MCF 10A (cell line): ENCODE results near the gene ADGRL3. TPM values are rescaled to one million over a fixed set of nuclear protein-coding genes. Genes with fewer than 3 reads are reported as not detected.
A peak's percentile ranks its signal among the peaks of the same experiment; 100 is the strongest.

Experiments
- BruUV-seq: library from RNA; stranded (reverse); fragments of 400-500 nt; replicated peaks from 2 replicates; lab custom pipeline; 2021; lab: Mats Ljungman, UMichigan
- CTCF ChIA-PET: fragments of 300-600 bp; sonication (Branson Sonifier 250); formaldehyde crosslinking; extraction: SDS; loops from one replicate; lab custom pipeline; 2021; ENCODE audit warnings: antibody characterized with exemption, inconsistent platforms; lab: Yijun Ruan, JAX
- POLR2A ChIA-PET: fragments of 300-600, 350-650 bp; sonication (Branson Sonifier 250); formaldehyde crosslinking; extraction: SDS; loops from one replicate; lab custom pipeline; 2020; ENCODE audit warnings: antibody characterized with exemption, inconsistent platforms; lab: Yijun Ruan, JAX
- DNase-seq: peaks from one replicate; pipeline ENCODE4 v3.0.0-alpha.2; 2018; ENCODE audit not compliant: unreplicated experiment
- H3K27ac Mint-ChIP-seq: one replicate; pipeline ENCODE4 v1.8.0; 2022; ENCODE audit warnings: mild to moderate bottlenecking, low read depth, mixed read lengths; ENCODE audit not compliant: unreplicated experiment
- H3K27me3 Mint-ChIP-seq: one replicate; pipeline ENCODE4 v1.8.0; 2022; ENCODE audit warnings: mixed read lengths; ENCODE audit not compliant: insufficient read depth, unreplicated experiment
- H3K36me3 Mint-ChIP-seq: one replicate; pipeline ENCODE4 v1.8.0; 2022; ENCODE audit warnings: mild to moderate bottlenecking, moderate library complexity, mixed read lengths; ENCODE audit not compliant: insufficient read depth, unreplicated experiment
- H3K4me1 Mint-ChIP-seq: one replicate; pipeline ENCODE4 v1.8.0; 2022; ENCODE audit warnings: mixed read lengths; ENCODE audit not compliant: insufficient read depth, unreplicated experiment
- H3K4me3 Mint-ChIP-seq: one replicate; pipeline ENCODE4 v1.8.0; 2022; ENCODE audit warnings: mild to moderate bottlenecking, moderate library complexity, mixed read lengths; ENCODE audit not compliant: unreplicated experiment
- H3K9me3 Mint-ChIP-seq: one replicate; pipeline ENCODE4 v1.8.0; 2022; ENCODE audit warnings: mixed read lengths; ENCODE audit not compliant: unreplicated experiment
- CTCF ChIP-seq: fragments of 200-600 bp; IDR thresholded peaks from one replicate; pipeline ENCODE4 v1.8.0; 2022; ENCODE audit warnings: antibody characterized with exemption, mild to moderate bottlenecking; ENCODE audit not compliant: unreplicated experiment
- intact Hi-C: fragments of 100-400 bp; cut with micrococcal nuclease; formaldehyde crosslinking; loops from 2 replicates; pipeline ENCODE4 v1.14.1; 2022
- total RNA-seq: library from RNA; stranded (reverse); gene quantifications from 2 replicates; pipeline ENCODE4 v1.2.3, GENCODE V29; 2022

ADGRL3 gene
- total RNA-seq, 1 experiment from 2014 or later = 3.6 TPM

GRCh38 chr4:61493470-61493869 lies 293.3 kb downstream of the ADGRL3 start:
- H3K4me3 Mint-ChIP-seq = no peak overlapping the region
- H3K4me1 Mint-ChIP-seq = peaks cover 8% of the 10 kb centered on the region
- TF ChIP-seq CTCF = no peak
- DNase-seq = no peak
- H3K27ac Mint-ChIP-seq = no peak overlapping the region
- ChIA-PET CTCF (no interaction called here), POLR2A (no interaction called here)
- H3K9me3 Mint-ChIP-seq = no peaks in the 10 kb centered on the region
- no peaks in the 10 kb centered on the region for H3K36me3 Mint-ChIP-seq
- no peaks in the 10 kb centered on the region for H3K27me3 Mint-ChIP-seq
- no TSS peak for BruUV-seq
- intact Hi-C loops = no loop called here

GRCh38 chr4:61500883-61501282 lies 300.8 kb downstream of the ADGRL3 start:
- no peaks in the 10 kb centered on the region for H3K27me3 Mint-ChIP-seq
- peak; percentile 41 for DNase-seq
- H3K27ac Mint-ChIP-seq = no peak overlapping the region
- no peaks in the 10 kb centered on the region for H3K9me3 Mint-ChIP-seq
- H3K36me3 Mint-ChIP-seq = no peaks in the 10 kb centered on the region
- CTCF ChIA-PET = interaction anchor here (0.5 to 2.3 kb wide), 19 partner anchors 10 to 698 kb away, joined by 3 to 18 read pairs (median 3); no protein-coding TSS in a partner anchor
- POLR2A ChIA-PET = no interaction called here
- peak; percentile 31 for TF ChIP-seq CTCF
- H3K4me3 Mint-ChIP-seq = no peak overlapping the region
- peaks cover 6% of the 10 kb centered on the region for H3K4me1 Mint-ChIP-seq
- intact Hi-C loops = loop anchor here (1.0 to 5.0 kb wide), 2 partner anchors 299 to 694 kb away; no protein-coding TSS in a partner anchor
- no TSS peak for BruUV-seq

- intact Hi-C loops = loop anchor here (1.0 to 5.0 kb wide), 2 partner anchors 300 to 695 kb away; no protein-coding TSS in a partner anchor
- CTCF ChIA-PET = interaction anchor here (0.6 to 2.3 kb wide), 7 partner anchors 18 to 1206 kb away, joined by 3 to 18 read pairs (median 3); no protein-coding TSS in a partner anchor
- no peak overlapping the region for H3K4me3 Mint-ChIP-seq
- POLR2A ChIA-PET = no interaction called here
- DNase-seq = no peak
- H3K27me3 Mint-ChIP-seq = no peaks in the 10 kb centered on the region
- peaks cover 6% of the 10 kb centered on the region for H3K4me1 Mint-ChIP-seq
- no peaks in the 10 kb centered on the region for H3K36me3 Mint-ChIP-seq
- no TSS peak for BruUV-seq
- no peaks in the 10 kb centered on the region for H3K9me3 Mint-ChIP-seq
- no peak overlapping the region for H3K27ac Mint-ChIP-seq
- TF ChIP-seq CTCF = no peak
Measured at GRCh38 chr4:61501812-61502211, 301.7 kb downstream of the ADGRL3 start.

GRCh38 chr4:61505773-61506685 lies 305.9 kb downstream of the ADGRL3 start:
- TF ChIP-seq CTCF = no peak
- ChIA-PET POLR2A (interaction anchor here (0.6 kb wide), 1 partner anchor 923 kb away, joined by 3 read pairs; no protein-coding TSS in a partner anchor), CTCF (no interaction called here)
- no peak for DNase-seq
- no peaks in the 10 kb centered on the region for H3K9me3 Mint-ChIP-seq
- no peak overlapping the region for H3K27ac Mint-ChIP-seq
- peaks cover 6% of the 10 kb centered on the region for H3K36me3 Mint-ChIP-seq
- H3K27me3 Mint-ChIP-seq = no peaks in the 10 kb centered on the region
- intact Hi-C loops = no loop called here
- H3K4me3 Mint-ChIP-seq = no peak overlapping the region
- no TSS peak for BruUV-seq
- no peaks in the 10 kb centered on the region for H3K4me1 Mint-ChIP-seq
